Psoas muscle (tissue), 8 donors: ENCODE measurements around the gene MTMR2. TPM values are rescaled to one million over a fixed set of nuclear protein-coding genes. Genes with fewer than 3 reads are reported as not detected.

Source experiments
- ATAC-seq, 4 donors: fragments of 200-7000 bp; cut with Tn5 transposase; one replicate each; pipeline ENCODE4 v1.9.1; 2020; ENCODE audit warnings: moderate library complexity in 3 of 4, mild to moderate bottlenecking in 2 of 4
- DNase-seq, 2 donors: peaks; one replicate each; pipeline ENCODE4 v3.0.0-alpha.2; 2020
- H3K27ac ChIP-seq: fragments of 200-600 bp; one replicate; pipeline ENCODE4 v1.8.0; 2022
- H3K27me3 ChIP-seq, 3 donors: fragments of 200-600 bp in 1 of 3; one replicate each; pipeline versions ENCODE4 v1.6.1 to v1.8.0; 2013 to 2022; ENCODE audit warnings: low read length in 2 of 3, mild to moderate bottlenecking in 2 of 3, moderate library complexity in 1 of 3; ENCODE audit not compliant: insufficient read depth in 3 of 3
- H3K36me3 ChIP-seq, 2 donors: fragments of 200-600 bp in 1 of 2; one replicate each; pipeline versions ENCODE4 v1.6.1 to v1.8.0; 2013 to 2022; ENCODE audit warnings: low read depth in 1 of 2, mild to moderate bottlenecking in 1 of 2, moderate library complexity in 1 of 2; ENCODE audit not compliant: insufficient read depth in 1 of 2
- H3K4me1 ChIP-seq: fragments of 200-600 bp; one replicate; pipeline ENCODE4 v1.8.0; 2022
- H3K4me3 ChIP-seq: fragments of 200-600 bp; one replicate; pipeline ENCODE4 v1.8.0; 2022; ENCODE audit warnings: mild to moderate bottlenecking
- H3K9me3 ChIP-seq: fragments of 200-600 bp; one replicate; pipeline ENCODE4 v1.8.0; 2022
- CTCF ChIP-seq: fragments of 200-600 bp; IDR thresholded peaks from one replicate; pipeline ENCODE4 v1.8.0; 2022; ENCODE audit warnings: antibody characterized with exemption
- WGBS, 3 donors: extraction: QIAGEN DNeasy Blood & Tissue Kit; methylation state at CpG; one replicate each; pipeline versions ENCODE4 v1.1.6 to v1.1.7; 2013; 5-methylcytosine and 5-hydroxymethylcytosine counted together
- intact Hi-C, 2 donors: fragments of 100-400 bp; cut with DNase I; formaldehyde crosslinking; loops; one replicate each; pipeline versions ENCODE4 v1.11.0 to v1.14.2; 2022
- polyA plus RNA-seq, 3 donors: library from polyadenylated mRNA; stranded (reverse); fragments of 200-250 nt; gene quantifications; one replicate each; pipeline ENCODE4 v1.2.3, GENCODE V29; 2013
- total RNA-seq, 4 donors: library from RNA; stranded (reverse); fragmentation: NEBNext Ultra II Directional in 2 of 4; extraction: Animal tissue kit (Norgen Biotek cat#: 25700) in 2 of 4; gene quantifications; one replicate each; pipeline versions ENCODE4 v1.2.1 to v1.2.4, GENCODE V29; 2021 to 2023
- donor health status: healthy with polysubstance abuse.
- donor health status: DM: no; HTN: no; CAD: no; lungs with moderate emphysema.
- donor health status: Bipolar disorder and iron deficiency.
- donor health status: healthy.
- donor health status: DM: yes; HTN: yes; CAD: no.
- donor health status: DM: no; HTN: no; CAD: no.
- donor health status: DM: no; HTN: no; CAD: no.
- donor health status: DM: yes; HTN: yes; CAD: no.

The MTMR2 gene
- total and polyA plus RNA-seq, 7 donors, result 5.4 to 9.9 (median 7.7) TPM

- no peaks in the 10 kb centered on the region for H3K4me1 ChIP-seq
- no peak overlapping the region for H3K4me3 ChIP-seq
- peaks cover 0 to 72% of the 10 kb centered on the region in 2 donors for H3K36me3 ChIP-seq
- H3K27ac ChIP-seq, result peak overlapping the region; percentile 6
- 3 to 15% (median 14%) methylated on average over 3 of the region's 3 CpGs for WGBS, 3 donors
- peak; percentile 88 for TF ChIP-seq CTCF
- no peaks in the 10 kb centered on the region for H3K27me3 ChIP-seq
- H3K9me3 ChIP-seq, result no peaks in the 10 kb centered on the region
- intact Hi-C loops, result loop anchor here (5.0 to 10.0 kb wide), 2 partner anchors 506 to 559 kb away; partner anchors contain the start of genes JRKL (in 1 of the 2) and MAML2 (in 1 of the 2)
- DNase-seq, result peak in 1 of 2 donors; percentile 35
- ATAC-seq, result peak; percentile 94 to 99 (median 98)
Measured at GRCh38 chr11:95835768-95836488, 88.0 kb downstream of the MTMR2 start.

- H3K4me1 ChIP-seq, result no peaks in the 10 kb centered on the region
- TF ChIP-seq CTCF, result no peak
- H3K27ac ChIP-seq, result no peak overlapping the region
- no peak overlapping the region for H3K4me3 ChIP-seq
- DNase-seq (no peak), ATAC-seq (no peak)
- whole genome bisulfite sequencing, 3 donors, result 40 to 47% (median 45%) methylated on average over 3 of the region's 3 CpGs
- H3K27me3 ChIP-seq, result no peaks in the 10 kb centered on the region
- intact Hi-C loops, result loop anchor here (5.0 to 10.0 kb wide), 2 partner anchors 507 to 559 kb away; partner anchors contain the start of genes JRKL (in 1 of the 2) and MAML2 (in 1 of the 2)
- peaks cover 0 to 72% of the 10 kb centered on the region in 2 donors for H3K36me3 ChIP-seq
- H3K9me3 ChIP-seq, result no peaks in the 10 kb centered on the region
Measured at GRCh38 chr11:95835351-95835750, 88.6 kb downstream of the MTMR2 start.

GRCh38 chr11:95833378-95833777 lies 90.5 kb downstream of the MTMR2 start:
- no peak overlapping the region for H3K27ac ChIP-seq
- no peak overlapping the region for H3K4me3 ChIP-seq
- no peak for ATAC-seq
- no peaks in the 10 kb centered on the region for H3K9me3 ChIP-seq
- 42 to 84% (median 44%) methylated on average over 1 of the region's 1 CpG for WGBS, 3 donors
- H3K36me3 ChIP-seq, result peaks cover 3 to 83% of the 10 kb centered on the region in 2 donors
- no peak for DNase-seq
- intact Hi-C loops, result loop anchor here in 1 of 2 donors (10.0 kb wide), 1 partner anchor 561 kb away; the partner anchor contains the start of gene JRKL
- no peaks in the 10 kb centered on the region for H3K27me3 ChIP-seq
- TF ChIP-seq CTCF, result no peak
- H3K4me1 ChIP-seq, result no peaks in the 10 kb centered on the region

- no peaks in the 10 kb centered on the region for H3K27me3 ChIP-seq
- intact Hi-C loops, result loop anchor here in 1 of 2 donors (10.0 kb wide), 1 partner anchor 562 kb away; the partner anchor contains the start of gene JRKL
- no peak for TF ChIP-seq CTCF
- no peak overlapping the region for H3K4me3 ChIP-seq
- ATAC-seq, result no peak
- no peaks in the 10 kb centered on the region for H3K4me1 ChIP-seq
- no peak for DNase-seq
- H3K27ac ChIP-seq, result no peak overlapping the region
- H3K36me3 ChIP-seq, result peaks cover 3 to 82% of the 10 kb centered on the region in 2 donors
- no peaks in the 10 kb centered on the region for H3K9me3 ChIP-seq
- 67 to 71% (median 70%) methylated on average over 3 of the region's 3 CpGs for WGBS, 3 donors
Measured at GRCh38 chr11:95832763-95833162, 91.1 kb downstream of the MTMR2 start.
